ENCODE results near the gene ISM1.

Gene ISM1

GRCh38 chr20:13271977-13272975 is 51.2 kb downstream of the ISM1 start:
- H3K9me3 ChIP-seq (ENCODE audit: control insufficient read depth, low read length), result no peaks in the 10 kb centered on the region
- no peaks in the 10 kb centered on the region for H3K36me3 ChIP-seq (ENCODE audit: control insufficient read depth, insufficient read depth, low read length)
- TF ChIP-seq CTCF (IDR thresholded peaks at IDR 0.05), result no peak
- H3K9ac ChIP-seq, result no peak overlapping the region
- no peak overlapping the region for H3K4me2 ChIP-seq (ENCODE audit: low read length)
- peaks cover 42% of the 10 kb centered on the region for H3K4me1 ChIP-seq
- H3K4me3 ChIP-seq (ENCODE audit: low read depth, low read length), result no peak overlapping the region
- no peak overlapping the region for H2AFZ ChIP-seq
- no peaks in the 10 kb centered on the region for H3K27me3 ChIP-seq (ENCODE audit: control insufficient read depth, insufficient read depth, low read length)
- H3K79me2 ChIP-seq, result no peaks in the 10 kb centered on the region
- H3K27ac ChIP-seq, result no peak overlapping the region

- no peak overlapping the region for H3K9ac ChIP-seq
- H3K27ac ChIP-seq, result no peak overlapping the region
- no peak for TF ChIP-seq CTCF (IDR thresholded peaks at IDR 0.05)
- no peak overlapping the region for H3K4me2 ChIP-seq (ENCODE audit: low read length)
- peak overlapping the region; percentile 56 for H2AFZ ChIP-seq
- H3K4me1 ChIP-seq, result peaks cover 36% of the 10 kb centered on the region
- no peaks in the 10 kb centered on the region for H3K9me3 ChIP-seq (ENCODE audit: control insufficient read depth, low read length)
- H3K4me3 ChIP-seq (ENCODE audit: low read depth, low read length), result no peak overlapping the region
- no peaks in the 10 kb centered on the region for H3K27me3 ChIP-seq (ENCODE audit: control insufficient read depth, insufficient read depth, low read length)
- H3K79me2 ChIP-seq, result no peaks in the 10 kb centered on the region
- H3K36me3 ChIP-seq (ENCODE audit: control insufficient read depth, insufficient read depth, low read length), result no peaks in the 10 kb centered on the region
These were observed 53.3 kb downstream of the ISM1 start for GRCh38 chr20:13274275-13274861.

- Histone ChIP-seq H3K27ac (no peak overlapping the region), H3K4me3 (ENCODE audit: low read depth, low read length) (no peak overlapping the region), H2AFZ (no peak overlapping the region), H3K9me3 (ENCODE audit: control insufficient read depth, low read length) (no peaks in the 10 kb centered on the region), H3K36me3 (ENCODE audit: control insufficient read depth, insufficient read depth, low read length) (no peaks in the 10 kb centered on the region), H3K4me1 (peaks cover 20% of the 10 kb centered on the region), H3K27me3 (ENCODE audit: control insufficient read depth, insufficient read depth, low read length) (no peaks in the 10 kb centered on the region), H3K9ac (no peak overlapping the region), H3K79me2 (no peaks in the 10 kb centered on the region), H3K4me2 (ENCODE audit: low read length) (no peak overlapping the region)
- no peak for TF ChIP-seq CTCF (IDR thresholded peaks at IDR 0.05)
These were observed 56.0 kb downstream of the ISM1 start for GRCh38 chr20:13276945-13277541.

GRCh38 chr20:13277663-13278295 is 56.7 kb downstream of the ISM1 start:
- no peak overlapping the region for H3K27ac ChIP-seq
- no peaks in the 10 kb centered on the region for H3K79me2 ChIP-seq
- H3K4me2 ChIP-seq (ENCODE audit: low read length), result no peak overlapping the region
- no peak overlapping the region for H3K4me3 ChIP-seq (ENCODE audit: low read depth, low read length)
- no peak overlapping the region for H2AFZ ChIP-seq
- H3K9ac ChIP-seq, result no peak overlapping the region
- H3K9me3 ChIP-seq (ENCODE audit: control insufficient read depth, low read length), result no peaks in the 10 kb centered on the region
- H3K36me3 ChIP-seq (ENCODE audit: control insufficient read depth, insufficient read depth, low read length), result no peaks in the 10 kb centered on the region
- H3K27me3 ChIP-seq (ENCODE audit: control insufficient read depth, insufficient read depth, low read length), result no peaks in the 10 kb centered on the region
- H3K4me1 ChIP-seq, result peaks cover 13% of the 10 kb centered on the region
- TF ChIP-seq CTCF (IDR thresholded peaks at IDR 0.05), result no peak
